Measurements from ENCODE around the gene BTG1. TPM values are rescaled to one million over a fixed set of nuclear protein-coding genes. Genes with fewer than 3 reads are reported as not detected.

BTG1 gene
- total RNA-seq, 1 experiment from 2014 or later = 29.8 TPM

GRCh38 chr12:92134638-92135274 is 10.9 kb downstream of the BTG1 start:
- ChIA-PET POLR2A (ENCODE audit: unreplicated experiment) (interaction anchor here (0.6 kb wide), 1 partner anchor 1844 kb away, joined by 7 read pairs; no protein-coding TSS in a partner anchor), CTCF (no interaction called here)
- H3K4me2 ChIP-seq (ENCODE audit: low read length) = peak overlapping the region; percentile 74
- H3K36me3 ChIP-seq (ENCODE audit: low read depth, low read length) = peaks cover 13% of the 10 kb centered on the region; the same call in 1 of the 2 replicates
- TF ChIP-seq CTCF (conservative IDR thresholded peaks at IDR 0.05; ENCODE audit: low read depth, low read length) (no peak), EZH2 (IDR thresholded peaks at IDR 0.05; ENCODE audit: low read length, unreplicated experiment) (no peak), EZH2phosphoT487 (IDR thresholded peaks at IDR 0.05; ENCODE audit: borderline replicate concordance, low read length) (no peak)
- no peaks in the 10 kb centered on the region for H3K9me3 ChIP-seq (ENCODE audit: low read length)
- BruUV-seq (replicated peaks) = no TSS peak
- no peaks in the 10 kb centered on the region for H3K9me2 ChIP-seq (replicated peaks; ENCODE audit: low read length)
- peak overlapping the region; percentile 20 for H3K9ac ChIP-seq (ENCODE audit: low read length)
- DNase-seq (peak; percentile 82), ATAC-seq (peak; percentile 54)
- intact Hi-C loops (cut with micrococcal nuclease) = loop anchor here (5.0 kb wide), 2 partner anchors 37 to 92 kb away; no protein-coding TSS in a partner anchor
- H3K27ac ChIP-seq (ENCODE audit: low read length) = peak overlapping the region; percentile 77
- H4K20me1 ChIP-seq (ENCODE audit: low read length) = peaks cover 67% of the 10 kb centered on the region
- H3K4me3 ChIP-seq (ENCODE audit: low read length) = peak overlapping the region; percentile 39
- peaks cover 67% of the 10 kb centered on the region for H3K4me1 ChIP-seq (ENCODE audit: insufficient read depth, low read length)
- H3F3A ChIP-seq (ENCODE audit: low read length, unreplicated experiment) = peaks cover 8% of the 10 kb centered on the region
- H3K79me2 ChIP-seq (ENCODE audit: low read length) = peaks cover 99% of the 10 kb centered on the region
- H2AFZ ChIP-seq (ENCODE audit: low read length) = no peak overlapping the region
- H3K27me3 ChIP-seq (ENCODE audit: low read length) = no peaks in the 10 kb centered on the region

- Histone ChIP-seq H4K20me1 (ENCODE audit: low read length) (peaks cover 59% of the 10 kb centered on the region), H3F3A (ENCODE audit: low read length, unreplicated experiment) (peaks cover 8% of the 10 kb centered on the region), H3K27me3 (ENCODE audit: low read length) (no peaks in the 10 kb centered on the region), H3K27ac (ENCODE audit: low read length) (peak overlapping the region; percentile 77), H3K36me3 (ENCODE audit: low read depth, low read length) (peaks cover 14% of the 10 kb centered on the region), H3K79me2 (ENCODE audit: low read length) (peaks cover 99% of the 10 kb centered on the region), H3K9ac (ENCODE audit: low read length) (peak overlapping the region; percentile 20), H2AFZ (ENCODE audit: low read length) (no peak overlapping the region), H3K4me3 (ENCODE audit: low read length) (peak overlapping the region; percentile 39), H3K4me1 (ENCODE audit: insufficient read depth, low read length) (peaks cover 60% of the 10 kb centered on the region), H3K4me2 (ENCODE audit: low read length) (peak overlapping the region; percentile 74), H3K9me3 (ENCODE audit: low read length) (no peaks in the 10 kb centered on the region), H3K9me2 (replicated peaks; ENCODE audit: low read length) (no peaks in the 10 kb centered on the region)
- ATAC-seq = peak; percentile 9; the same call in 1 of the 2 replicates
- DNase-seq = peak; percentile 46
- no TSS peak for BruUV-seq (replicated peaks)
- intact Hi-C loops (cut with micrococcal nuclease) = no loop called here
- CTCF ChIA-PET = no interaction called here
- TF ChIP-seq EZH2phosphoT487 (IDR thresholded peaks at IDR 0.05; ENCODE audit: borderline replicate concordance, low read length) (no peak), CTCF (conservative IDR thresholded peaks at IDR 0.05; ENCODE audit: low read depth, low read length) (no peak), EZH2 (IDR thresholded peaks at IDR 0.05; ENCODE audit: low read length, unreplicated experiment) (no peak)
- POLR2A ChIA-PET (ENCODE audit: unreplicated experiment) = interaction anchor here (0.6 kb wide), 1 partner anchor 1844 kb away, joined by 7 read pairs; no protein-coding TSS in a partner anchor
These were observed 11.6 kb downstream of the BTG1 start for GRCh38 chr12:92133795-92134637.
